Gastrocnemius medialis (tissue), 4 donors: Measurements from ENCODE around the gene RPL7L1. TPM values are rescaled to one million over a fixed set of nuclear protein-coding genes. Genes with fewer than 3 reads are reported as not detected.
A peak's percentile ranks its signal among the peaks of the same experiment; 100 is the strongest.

Source experiments
- ATAC-seq, 2 donors: fragments of 150-250 bp; one replicate each; pipeline ENCODE4 v1.9.1; 2016
- DNase-seq, 2 donors: peaks; one replicate each; pipeline ENCODE4 v3.0.0-alpha.2; 2019
- H3K27ac ChIP-seq, 4 donors: fragments of 200-600 bp; sonication (generic); 1 replicate in 1 of 4; 2 replicates in 3 of 4; pipeline ENCODE4 v1.5.1; 2016 to 2018; ENCODE audit warnings: mild to moderate bottlenecking in 2 of 4, moderate library complexity in 1 of 4
- H3K27me3 ChIP-seq, 3 donors: fragments of 200-600 bp; sonication (generic) in 2 of 3; 1 replicate in 1 of 3; 2 replicates in 2 of 3; pipeline versions ENCODE4 v1.5.1 to v1.6.0; 2016 to 2019; ENCODE audit warnings: mild to moderate bottlenecking in 1 of 3, moderate library complexity in 1 of 3
- H3K36me3 ChIP-seq, 2 donors: fragments of 200-600 bp; sonication (generic) in 1 of 2; one replicate each; pipeline ENCODE4 v1.5.1; 2017 to 2018
- H3K4me1 ChIP-seq, 2 donors: fragments of 200-600 bp; sonication (generic) in 1 of 2; one replicate each; pipeline ENCODE4 v1.5.1; 2016 to 2017; ENCODE audit warnings: mild to moderate bottlenecking in 2 of 2
- H3K4me3 ChIP-seq, 4 donors: fragments of 200-600 bp; sonication (generic) in 3 of 4; 1 replicate in 1 of 4; 2 replicates in 3 of 4; pipeline ENCODE4 v1.5.1; 2016 to 2019; ENCODE audit warnings: mild to moderate bottlenecking in 2 of 4
- H3K9me3 ChIP-seq, 3 donors: fragments of 200-600 bp; sonication (generic) in 2 of 3; 1 replicate in 1 of 3; 2 replicates in 2 of 3; pipeline ENCODE4 v1.5.1; 2016 to 2019
- CTCF ChIP-seq, 5 experiments: fragments of 450-650 bp in 3 of 5; fragments of 200-600 bp in 2 of 5; sonication (generic) in 2 of 5; IDR thresholded peaks in 4 of 5; conservative IDR thresholded peaks in 1 of 5; 1 replicate in 4 of 5; 2 replicates in 1 of 5; pipeline ENCODE4 v1.5.1; 2016 to 2019; ENCODE audit warnings: antibody characterized with exemption in 5 of 5, mild to moderate bottlenecking in 3 of 5, moderate library complexity in 3 of 5
- POLR2A ChIP-seq, 2 donors: fragments of 450-650 bp; IDR thresholded peaks; one replicate each; pipeline ENCODE4 v1.6.1; 2017; ENCODE audit warnings: antibody characterized with exemption in 2 of 2, mild to moderate bottlenecking in 2 of 2, moderate library complexity in 2 of 2
- in situ Hi-C, 4 donors: fragments of 200-750 bp; cut with MboI; loops; one replicate each; pipeline versions ENCODE4 v1.15.0 to v1.8.0; 2017; ENCODE audit warnings: low sequenced_read_pairs in 4 of 4
- intact Hi-C: fragments of 100-400 bp; cut with DNase I; formaldehyde crosslinking; loops from one replicate; pipeline ENCODE4 v1.15.1; 2023; ENCODE audit warnings: low total_unique reads
- total RNA-seq, 4 donors: library from RNA; depleted of rRNA; stranded (reverse); fragments of >200 nt; gene quantifications; one replicate each; pipeline versions ENCODE4 v1.1.0 to v1.2.3, GENCODE V29; 2016

Gene RPL7L1
- total RNA-seq, 4 donors from 2014 or later: 59.6 to 87.1 (median 65.2) TPM

- DNase-seq: no peak
- H3K4me1 ChIP-seq: peaks cover 5 to 7% of the 10 kb centered on the region in 2 donors
- TF ChIP-seq POLR2A (IDR thresholded peaks at IDR 0.05) (no peak), CTCF (IDR thresholded peaks at IDR 0.05 in 4 of 5, conservative IDR thresholded peaks at IDR 0.05 in 1 of 5) (no peak)
- intact Hi-C loops (no loop called here), in situ Hi-C loops (no loop called here)
- no peaks in the 10 kb centered on the region for H3K27me3 ChIP-seq
- ATAC-seq: no peak
- no peaks in the 10 kb centered on the region for H3K36me3 ChIP-seq
- H3K9me3 ChIP-seq: no peaks in the 10 kb centered on the region
- H3K4me3 ChIP-seq: no peak overlapping the region
- H3K27ac ChIP-seq: peak overlapping the region in 1 of 4 donors; percentile 27
Measured at GRCh38 chr6:42845327-42845694, 34.1 kb upstream of the RPL7L1 start.

- ATAC-seq: no peak
Measured at GRCh38 chr6:42846505-42846904, 32.9 kb upstream of the RPL7L1 start.

GRCh38 chr6:42848700-42849099 lies 30.7 kb upstream of the RPL7L1 start:
- no peak for DNase-seq
- TF ChIP-seq CTCF (IDR thresholded peaks at IDR 0.05 in 4 of 5, conservative IDR thresholded peaks at IDR 0.05 in 1 of 5): no peak
- no peak for TF ChIP-seq POLR2A (IDR thresholded peaks at IDR 0.05)
- no peak for ATAC-seq
- Histone ChIP-seq H3K4me3 (no peak overlapping the region), H3K4me1 (peaks cover 5 to 7% of the 10 kb centered on the region in 2 donors), H3K27me3 (no peaks in the 10 kb centered on the region), H3K27ac (no peak overlapping the region), H3K36me3 (peaks cover 0 to 23% of the 10 kb centered on the region in 2 donors), H3K9me3 (no peaks in the 10 kb centered on the region)
- intact Hi-C loops: no loop called here
- in situ Hi-C loops: no loop called here

More at GRCh38 chr6:42846505-42846904, 32.9 kb upstream of the RPL7L1 start:
- no peak overlapping the region for H3K27ac ChIP-seq
- peaks cover 0 to under 1% of the 10 kb centered on the region in 2 donors for H3K36me3 ChIP-seq
- no peaks in the 10 kb centered on the region for H3K9me3 ChIP-seq
- no peaks in the 10 kb centered on the region for H3K27me3 ChIP-seq
- peaks cover 5 to 7% of the 10 kb centered on the region in 2 donors for H3K4me1 ChIP-seq
- intact Hi-C loops: no loop called here
- no peak overlapping the region for H3K4me3 ChIP-seq
- TF ChIP-seq POLR2A (IDR thresholded peaks at IDR 0.05) (no peak), CTCF (IDR thresholded peaks at IDR 0.05 in 4 of 5, conservative IDR thresholded peaks at IDR 0.05 in 1 of 5) (no peak)
- DNase-seq: no peak
- in situ Hi-C loops: no loop called here

- intact Hi-C loops: no loop called here
- Histone ChIP-seq H3K4me3 (no peak overlapping the region), H3K36me3 (peaks cover 0 to 50% of the 10 kb centered on the region in 2 donors), H3K27ac (no peak overlapping the region), H3K27me3 (no peaks in the 10 kb centered on the region), H3K9me3 (no peaks in the 10 kb centered on the region), H3K4me1 (no peaks in the 10 kb centered on the region)
- in situ Hi-C loops: loop anchor here in 1 of 4 donors (25.0 kb wide), 1 partner anchor 114 kb away; the partner anchor contains the start of gene TBCC
- no peak for TF ChIP-seq CTCF (IDR thresholded peaks at IDR 0.05 in 4 of 5, conservative IDR thresholded peaks at IDR 0.05 in 1 of 5)
- TF ChIP-seq POLR2A (IDR thresholded peaks at IDR 0.05): no peak
- ATAC-seq: no peak
- no peak for DNase-seq
Measured at GRCh38 chr6:42851599-42851998, 27.8 kb upstream of the RPL7L1 start.

- Histone ChIP-seq H3K4me3 (no peak overlapping the region), H3K4me1 (no peaks in the 10 kb centered on the region), H3K9me3 (no peaks in the 10 kb centered on the region), H3K27me3 (no peaks in the 10 kb centered on the region), H3K27ac (no peak overlapping the region), H3K36me3 (peaks cover 0 to 87% of the 10 kb centered on the region in 2 donors)
- TF ChIP-seq POLR2A (IDR thresholded peaks at IDR 0.05): no peak
- TF ChIP-seq CTCF (IDR thresholded peaks at IDR 0.05 in 4 of 5, conservative IDR thresholded peaks at IDR 0.05 in 1 of 5): no peak
- in situ Hi-C loops (loop anchor here in 1 of 4 donors (25.0 kb wide), 1 partner anchor 123 kb away; the partner anchor contains the start of gene TBCC), intact Hi-C loops (no loop called here)
- ATAC-seq: no peak
- no peak for DNase-seq
Measured at GRCh38 chr6:42860036-42860435, 19.4 kb upstream of the RPL7L1 start.
